GM12878 (cell line): ENCODE measurements around the gene SIRT5. TPM values are rescaled to one million over a fixed set of nuclear protein-coding genes. Genes with fewer than 3 reads are reported as not detected.
A peak's percentile ranks its signal among the peaks of the same experiment; 100 is the strongest.

Experiments
- BCL3 ChIP-seq: IDR thresholded peaks from 2 replicates; pipeline ENCODE4 v1.6.1; 2011; ENCODE audit warnings: borderline replicate concordance, low read depth, mild to moderate bottlenecking, moderate library complexity, low read length; ENCODE audit not compliant: insufficient read depth, poor library complexity, severe bottlenecking
- BHLHE40 ChIP-seq, 2 experiments: fragments of 450-650 bp in 1 of 2; IDR thresholded peaks; 2 replicates each; pipeline ENCODE4 v1.6.1; 2011 to 2017; ENCODE audit warnings: low read depth in 2 of 2, borderline replicate concordance in 1 of 2, improper control_type of control experiment in 1 of 2, low read length in 1 of 2, mild to moderate bottlenecking in 1 of 2
- CEBPB ChIP-seq, 2 experiments: fragments of 150-350 bp in 1 of 2; IDR thresholded peaks; 2 replicates each; pipeline ENCODE4 v1.6.1; 2012 to 2014; ENCODE audit warnings: low read depth in 2 of 2, low read length in 2 of 2, borderline replicate concordance in 1 of 2, inconsistent platforms in 1 of 2
- CEBPZ ChIP-seq: fragments of 150-350 bp; IDR thresholded peaks from 2 replicates; pipeline ENCODE4 v1.6.1; 2016; ENCODE audit warnings: low read depth, low read length
- E4F1 ChIP-seq: fragments of 450-650 bp; IDR thresholded peaks from 2 replicates; pipeline ENCODE4 v1.6.1; 2018; ENCODE audit warnings: borderline replicate concordance, mild to moderate bottlenecking; ENCODE audit not compliant: partially characterized antibody
- FOXM1 ChIP-seq: IDR thresholded peaks from 2 replicates; pipeline ENCODE4 v1.6.1; 2012; ENCODE audit warnings: low read depth, mild to moderate bottlenecking, inconsistent platforms, low read length, moderate library complexity
- GATAD2B ChIP-seq: fragments of 450-650 bp; conservative IDR thresholded peaks from 2 replicates; pipeline ENCODE4 v1.6.1; 2017; ENCODE audit warnings: low read depth, mild to moderate bottlenecking, moderate library complexity
- HCFC1 ChIP-seq: fragments of 150-350 bp; IDR thresholded peaks from 2 replicates; pipeline ENCODE4 v1.6.1; 2014; ENCODE audit warnings: low read length
- KLF5 ChIP-seq: fragments of 450-650 bp; IDR thresholded peaks from 2 replicates; pipeline ENCODE4 v1.6.1; 2014; ENCODE audit warnings: mild to moderate bottlenecking; ENCODE audit not compliant: partially characterized antibody
- LARP7 ChIP-seq: fragments of 450-650 bp; IDR thresholded peaks from 2 replicates; pipeline ENCODE4 v1.6.1; 2017; ENCODE audit warnings: mild to moderate bottlenecking
- MXI1 ChIP-seq: fragments of 150-350 bp; IDR thresholded peaks from 2 replicates; pipeline ENCODE4 v1.6.1; 2011; ENCODE audit warnings: low read depth, mild to moderate bottlenecking, inconsistent platforms, low read length, improper control_type of control experiment
- RB1 ChIP-seq: fragments of 450-650 bp; formaldehyde crosslinking; IDR thresholded peaks from 2 replicates; pipeline ENCODE4 v1.6.1; 2017; ENCODE audit warnings: mild to moderate bottlenecking, borderline replicate concordance
- RCOR1 ChIP-seq: conservative IDR thresholded peaks from 2 replicates; pipeline ENCODE4 v1.6.1; 2012; ENCODE audit warnings: low read depth, low read length, improper control_type of control experiment
- REST ChIP-seq: IDR thresholded peaks from 2 replicates; pipeline ENCODE4 v1.6.1; 2012; ENCODE audit warnings: mild to moderate bottlenecking, low read depth, low read length
- SMAD1 ChIP-seq: fragments of 450-650 bp; IDR thresholded peaks from 2 replicates; pipeline ENCODE4 v1.6.1; 2018; ENCODE audit warnings: mild to moderate bottlenecking, low read depth; ENCODE audit not compliant: partially characterized antibody
- TCF12 ChIP-seq: IDR thresholded peaks from 2 replicates; pipeline ENCODE4 v1.6.1; 2011; ENCODE audit warnings: low read depth, mild to moderate bottlenecking, low read length
- TCF7 ChIP-seq: IDR thresholded peaks from 2 replicates; pipeline ENCODE4 v1.6.1; 2014; ENCODE audit warnings: antibody characterized with exemption, borderline replicate concordance
- polyA plus RNA-seq, 11 experiments: library from polyadenylated mRNA; depleted of rRNA in 4 of 11; unstranded in 6 of 11; stranded (reverse) in 5 of 11; fragments of >200 nt; fragmentation: Nextera tagmentation in 4 of 11; fragmentation: Illumina TruSeq in 1 of 11; extraction: Ambion mirVana in 4 of 11; extraction: Trizol in 1 of 11; gene quantifications; 1 replicate in 1 of 11; 2 replicates in 10 of 11; pipeline versions ENCODE4 v1.2.1 to v1.2.3, GENCODE V29; 2011 to 2016; ENCODE audit warnings: inconsistent platforms in 2 of 11, missing spikeins in 2 of 11, low read depth in 1 of 11
- total RNA-seq, 4 experiments: library from RNA; depleted of rRNA in 3 of 4; stranded (reverse); fragments of >200 nt in 3 of 4; fragmentation: Illumina TruSeq in 1 of 4; extraction: Trizol in 1 of 4; gene quantifications; 2 replicates each; pipeline versions ENCODE4 v1.2.1 to v1.2.3, GENCODE V29; 2013 to 2021

Gene SIRT5
- total and polyA plus RNA-seq, 10 of the 15 experiments (the other 5 are each of a cell fraction or from before 2014, with no cell fraction given): 1.7 to 12.4 (median 10.0) TPM

- TF ChIP-seq CEBPZ (no peak), HCFC1 (peak; percentile 85), FOXM1 (no peak), GATAD2B (peak; percentile 86), TCF12 (peak; percentile 87; the same call in 1 of the 2 replicates), BCL3 (peak; percentile 19), CEBPB (IDR thresholded peaks at IDR 0.05; ENCODE audit: borderline replicate concordance in 1 of 2, low read depth in 2 of 2, low read length in 2 of 2) (no peak), REST (no peak), RB1 (peak; percentile 75; the same call in 1 of the 2 replicates), TCF7 (no peak), E4F1 (peak; percentile 19), MXI1 (peak; percentile 99), RCOR1 (peak; percentile 67; the same call in 1 of the 2 replicates), LARP7 (peak; percentile 87), BHLHE40 (IDR thresholded peaks at IDR 0.05; ENCODE audit: borderline replicate concordance in 1 of 2, low read depth in 2 of 2, low read length in 1 of 2) (peak; percentile 66 to 78; a peak in 3 of 4 replicates), KLF5 (peak; percentile 63), SMAD1 (no peak)
These were observed 40.8 kb downstream of the SIRT5 start, which contains the start of gene NOL7 (continued) for GRCh38 chr6:13614926-13615791.
